Lower leg skin (tissue), 3 donors: Measurements from ENCODE around the gene DRG2.

Source experiments
- CTCF ChIP-seq, 3 donors: fragments of 450-650 bp; IDR thresholded peaks; one replicate each; pipeline ENCODE4 v1.5.1; 2016; ENCODE audit warnings: antibody characterized with exemption in 3 of 3, mild to moderate bottlenecking in 3 of 3, moderate library complexity in 2 of 3
- POLR2A ChIP-seq, 2 donors: fragments of 450-650 bp; IDR thresholded peaks; one replicate each; pipeline ENCODE4 v1.6.1; 2016 to 2017; ENCODE audit warnings: antibody characterized with exemption in 2 of 2, mild to moderate bottlenecking in 1 of 2, moderate library complexity in 1 of 2

- TF ChIP-seq POLR2A (IDR thresholded peaks at IDR 0.05) (no peak), CTCF (IDR thresholded peaks at IDR 0.05) (no peak)
Measured at GRCh38 chr17:18139092-18139491, 51.3 kb downstream of the DRG2 start.
